ENCODE results near the gene PITPNM2. TPM values are rescaled to one million over a fixed set of nuclear protein-coding genes. Genes with fewer than 3 reads are reported as not detected.

PITPNM2 gene
- total and polyA plus RNA-seq, 9 of the 15 experiments (the other 6 are each of a cell fraction or from before 2014, with no cell fraction given) = 0.03 to 10.8 (median 2.9) TPM

- no peak for TF ChIP-seq ZNF395 (CRISPR knock-in tag; IDR thresholded peaks at IDR 0.05)
- no peak for TF ChIP-seq PRPF4 (IDR thresholded peaks at IDR 0.05; ENCODE audit: insufficient read depth, low read depth, low read length, poor library complexity, severe bottlenecking)
- no peak for TF ChIP-seq ZNF212 (CRISPR knock-in tag; IDR thresholded peaks at IDR 0.05)
- no peak for TF ChIP-seq NUFIP1 (IDR thresholded peaks at IDR 0.05; ENCODE audit: partially characterized antibody)
- TF ChIP-seq ZNF551 (CRISPR knock-in tag; IDR thresholded peaks at IDR 0.05) = no peak
- no peak for TF ChIP-seq ZKSCAN3 (CRISPR knock-in tag; IDR thresholded peaks at IDR 0.05)
- TF ChIP-seq PPARD (CRISPR knock-in tag; IDR thresholded peaks at IDR 0.05) = no peak
- no peak for TF ChIP-seq ZNF431 (CRISPR knock-in tag; IDR thresholded peaks at IDR 0.05)
- no peak for TF ChIP-seq PHB2 (IDR thresholded peaks at IDR 0.05; ENCODE audit: low read depth)
- no peak for TF ChIP-seq TARDBP (IDR thresholded peaks at IDR 0.05)
Measured at GRCh38 chr12:123143736-123144461, 7.0 kb downstream of the PITPNM2 start (continued).

Data from K562 (cell line).